GM18520 (cell line): ENCODE data around the gene CIB4.

ENCODE experiments used
- ATAC-seq: cut with Tn5 transposase; IDR thresholded peaks from one replicate; pipeline ENCODE4 v1.9.1; 2021; ENCODE audit not compliant: unreplicated experiment

The CIB4 gene

GRCh38 chr2:26555246-26556133 is 85.7 kb downstream of the CIB4 start:
- no peak for ATAC-seq

GRCh38 chr2:26552641-26553374 is 88.4 kb downstream of the CIB4 start:
- no peak for ATAC-seq

DNA sequence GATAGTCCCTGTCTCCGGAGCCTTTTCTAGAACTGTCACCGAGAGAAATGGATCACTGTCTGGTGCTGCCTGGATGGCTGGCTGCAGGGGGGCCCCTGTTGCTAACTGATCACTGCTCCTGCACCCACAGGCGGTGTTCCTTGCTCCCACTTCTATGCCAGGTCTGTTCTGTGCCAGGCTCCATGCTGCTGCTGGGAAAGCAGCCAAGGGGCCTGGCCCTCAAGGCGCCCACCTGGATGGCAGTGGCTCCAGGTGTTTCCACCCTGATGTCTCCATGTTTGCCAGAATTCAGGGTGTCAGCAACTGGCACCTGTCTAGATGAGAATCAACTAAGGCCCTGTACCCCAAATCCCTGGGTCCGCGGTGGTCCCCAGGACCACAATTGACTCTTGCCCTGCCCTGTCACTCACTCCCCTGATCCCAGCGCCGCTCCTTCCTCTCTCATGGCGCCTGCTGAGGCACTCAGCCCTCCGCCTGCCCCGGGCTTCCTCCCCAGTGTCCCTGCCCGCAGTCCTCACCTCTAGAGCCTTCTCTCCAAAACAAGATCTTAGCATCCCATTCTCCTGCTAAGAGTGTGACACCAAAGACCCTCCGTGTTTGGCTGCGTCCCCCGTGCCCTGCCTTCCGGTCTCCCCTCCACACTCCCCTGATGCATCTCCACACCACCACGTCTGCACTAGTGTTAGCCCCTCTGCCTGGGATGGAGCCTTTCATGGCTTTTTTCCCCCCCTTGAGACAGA is 90.7 kb downstream of the CIB4 start:
- ATAC-seq, result no peak

- ATAC-seq, result no peak
These were observed 98.3 kb downstream of the CIB4 start for GRCh38 chr2:26542676-26543505.

DNA sequence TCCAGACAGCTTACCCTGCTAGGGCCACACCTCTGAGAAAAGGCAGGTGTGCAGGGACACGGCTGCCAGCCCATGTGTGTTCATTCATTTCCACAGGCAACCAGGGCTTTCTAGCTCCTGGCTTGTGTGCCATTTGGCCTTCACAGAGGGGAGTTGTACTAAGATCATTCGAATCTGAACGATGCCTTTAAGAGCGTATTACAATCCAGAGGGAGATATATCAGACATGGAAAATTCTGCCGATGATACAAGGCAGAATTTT is 99.0 kb downstream of the CIB4 start:
- ATAC-seq, result no peak

DNA sequence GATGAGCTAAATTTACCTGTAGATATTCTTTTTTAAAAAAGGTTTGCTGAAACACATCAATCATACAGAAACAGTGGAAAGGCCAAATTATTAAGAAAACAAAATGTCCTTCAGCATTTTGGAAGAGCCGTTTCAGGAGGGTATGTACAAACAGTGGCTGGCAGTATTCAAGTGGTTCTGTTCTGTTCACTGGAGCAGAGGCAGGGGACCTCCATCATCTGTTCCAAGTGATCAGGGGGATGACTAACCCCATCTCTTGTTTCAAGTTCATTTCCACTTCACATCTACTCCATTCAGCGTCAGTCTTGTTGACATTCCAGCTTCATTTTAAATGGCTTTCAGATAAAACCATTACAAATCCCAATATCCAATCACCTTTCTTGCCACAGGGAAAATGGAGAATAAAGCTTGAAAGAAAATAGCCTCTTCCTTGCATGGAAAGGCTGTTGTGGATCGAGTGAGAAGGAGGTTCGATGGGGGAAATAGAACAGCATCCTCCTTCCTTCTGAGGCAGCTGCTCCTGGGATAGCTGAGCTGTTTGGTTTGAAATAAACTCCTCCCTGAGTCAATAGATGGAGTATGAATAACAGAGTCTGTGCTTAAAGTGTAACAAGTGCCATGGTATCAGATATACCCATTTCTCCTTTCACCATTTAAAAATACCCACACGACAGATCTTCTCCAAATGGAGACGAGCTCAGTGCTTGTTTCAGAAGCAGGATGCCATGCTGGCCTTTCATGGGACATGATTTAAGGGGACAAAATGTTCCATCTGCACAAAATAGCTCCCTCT is 99.6 kb downstream of the CIB4 start:
- ATAC-seq, result no peak

DNA sequence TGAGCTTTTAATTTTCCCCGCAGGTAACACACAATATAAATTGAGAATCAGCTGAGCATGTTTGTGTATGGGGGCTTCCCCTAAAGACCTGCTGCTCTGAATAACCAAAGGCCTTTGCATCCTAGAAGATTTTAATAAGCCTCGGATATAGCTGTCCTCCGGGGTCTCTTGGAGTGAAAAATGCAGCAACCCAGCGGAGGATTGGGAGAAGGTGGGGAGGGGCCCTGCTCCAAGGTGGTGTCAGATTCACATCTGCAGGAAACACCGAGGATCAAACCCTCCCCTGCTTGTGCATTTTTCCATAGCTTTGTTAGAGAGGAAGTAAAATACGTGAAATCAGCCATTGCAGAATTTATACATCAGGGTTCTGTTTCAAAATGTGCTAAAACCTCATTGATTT is 100.2 kb downstream of the CIB4 start:
- no peak for ATAC-seq

GRCh38 chr2:26540306-26540705 is 100.9 kb downstream of the CIB4 start:
- no peak for ATAC-seq

DNA sequence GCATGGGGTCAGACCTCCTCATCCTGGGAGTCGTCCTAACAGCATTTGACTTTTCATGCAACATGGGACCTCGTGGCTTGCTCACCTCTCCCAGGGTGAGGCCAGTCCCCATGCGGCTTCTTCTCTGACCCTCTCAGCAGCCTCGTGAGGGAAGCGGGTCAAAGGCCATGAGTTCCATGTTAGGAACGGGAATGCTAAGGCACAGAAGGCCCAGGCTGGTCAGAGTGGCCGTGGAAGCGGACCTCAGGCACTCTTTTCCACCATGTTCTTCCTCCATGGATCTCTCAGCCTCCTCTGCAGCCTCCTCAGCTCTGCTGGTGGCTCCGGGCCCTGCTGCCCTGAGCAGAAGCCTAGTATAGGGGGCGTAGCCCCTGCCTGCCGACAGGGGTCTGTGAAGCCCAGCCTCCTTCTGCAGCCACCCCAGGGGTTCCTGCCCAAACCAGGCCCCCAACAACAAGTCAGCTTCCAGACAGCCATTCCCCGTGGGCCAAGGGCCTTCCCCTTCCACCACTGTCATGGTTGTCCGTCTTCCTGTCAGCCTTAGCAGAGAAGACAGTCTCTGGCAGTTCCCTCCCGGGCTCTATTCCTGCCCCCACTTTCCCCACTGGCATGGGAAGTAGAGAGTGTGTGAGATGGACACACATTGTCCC is 103.2 kb downstream of the CIB4 start:
- no peak for ATAC-seq

GRCh38 chr2:26537069-26537825 is 103.9 kb downstream of the CIB4 start:
- ATAC-seq, result no peak

DNA sequence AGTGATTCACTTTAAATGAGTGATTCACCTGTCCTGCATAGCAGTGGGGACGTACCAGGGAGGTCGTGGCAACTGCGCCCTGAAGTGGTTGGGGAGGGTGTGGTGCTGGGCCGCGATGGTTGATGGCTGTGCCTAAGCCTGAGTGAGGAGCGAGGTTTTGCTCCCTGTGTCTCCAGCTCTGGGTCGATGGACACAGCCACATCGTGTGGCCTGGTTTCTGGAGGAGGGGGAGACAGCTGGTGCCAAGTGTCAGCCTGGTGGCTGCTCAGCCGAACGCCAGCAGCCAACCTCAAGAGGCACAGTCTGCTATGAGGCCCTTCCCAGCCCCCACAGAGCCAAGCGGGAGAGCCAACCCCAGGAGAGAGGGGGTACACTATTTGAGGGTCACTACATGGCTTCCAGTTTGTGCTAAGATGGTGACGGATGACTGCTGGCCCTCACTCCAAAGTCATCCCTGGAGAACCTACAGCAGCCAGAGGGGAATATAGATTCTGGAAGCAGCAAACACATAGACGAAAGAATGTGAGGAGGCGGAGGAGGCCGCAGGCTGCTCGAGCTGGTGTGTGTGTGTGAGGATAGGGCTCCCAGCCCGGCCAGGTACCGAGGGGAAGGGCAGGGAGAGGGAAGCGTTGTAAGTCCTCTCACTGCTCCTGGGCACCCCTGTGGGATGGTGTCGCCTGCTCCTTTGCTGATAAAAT is 104.6 kb downstream of the CIB4 start:
- ATAC-seq, result no peak

DNA sequence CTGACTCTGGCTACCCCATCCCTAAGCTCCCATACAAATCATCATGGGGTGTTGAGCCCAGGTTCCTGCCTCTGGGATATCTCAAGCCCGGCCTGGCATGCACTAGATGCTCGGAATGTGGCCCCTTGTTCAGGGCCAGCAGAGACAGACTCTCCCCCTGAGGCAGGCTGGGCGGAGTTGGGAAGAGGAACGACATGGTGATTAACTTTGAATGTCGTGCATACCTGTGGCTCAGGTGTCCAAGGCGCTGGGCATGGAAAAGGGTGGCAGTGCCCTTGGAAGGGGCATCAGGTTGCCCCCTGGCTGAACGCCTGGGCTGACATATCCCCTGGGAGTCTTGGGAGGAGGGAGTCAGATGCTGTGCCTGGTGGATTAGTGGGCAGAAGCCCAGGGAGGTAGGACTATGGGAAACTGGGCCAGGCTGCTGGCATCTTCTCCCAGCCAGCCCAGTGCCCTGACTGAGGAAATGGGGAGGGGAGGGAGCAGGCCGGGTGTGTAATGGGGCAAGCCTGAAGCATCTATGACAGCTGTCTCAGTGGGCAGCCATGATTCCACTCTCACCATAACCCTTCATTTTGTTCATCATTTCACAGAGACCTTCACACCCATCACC is 105.4 kb downstream of the CIB4 start:
- ATAC-seq, result no peak

GRCh38 chr2:26534865-26535662 is 106.1 kb downstream of the CIB4 start:
- no peak for ATAC-seq

DNA sequence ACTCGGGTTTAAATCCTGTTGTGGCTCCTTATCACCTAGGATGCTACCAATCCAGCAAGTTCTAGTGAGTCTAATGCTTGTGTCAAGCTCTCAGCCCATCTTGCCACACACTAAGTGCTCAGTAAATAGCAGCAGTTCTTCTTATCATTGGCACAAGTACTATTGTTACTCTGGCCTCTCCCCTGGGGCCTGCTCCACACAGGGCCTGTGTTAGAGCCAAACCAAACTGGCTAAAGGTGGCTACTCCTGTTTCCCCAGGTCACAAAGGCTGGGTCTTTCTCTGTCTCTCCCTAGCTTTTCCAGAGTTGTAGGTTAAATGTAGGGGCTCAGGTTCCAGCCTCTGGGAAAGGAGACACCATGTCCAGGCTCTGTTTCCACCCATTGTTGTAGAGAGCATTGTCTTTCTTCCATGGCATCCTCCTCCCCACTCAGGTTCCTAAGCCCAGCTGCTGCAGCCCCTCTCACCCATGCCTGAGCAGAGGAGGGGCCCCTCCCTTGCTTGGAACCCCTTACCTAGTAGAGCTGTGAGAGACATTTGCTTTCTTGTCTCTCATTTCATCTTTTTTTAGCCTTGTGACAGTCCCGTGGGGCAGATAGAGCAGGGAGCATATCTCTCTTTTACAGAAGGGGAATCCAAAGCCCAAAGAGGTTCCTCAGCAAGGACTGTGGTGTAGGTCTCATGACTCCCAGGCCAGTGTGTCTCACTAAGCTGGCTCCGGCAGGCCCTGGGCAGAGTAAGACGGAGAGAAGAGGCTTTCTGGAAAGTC is 106.9 kb downstream of the CIB4 start:
- no peak for ATAC-seq

GRCh38 chr2:26533661-26534060 is 107.5 kb downstream of the CIB4 start:
- no peak for ATAC-seq
